HEK293T (cell line): ENCODE measurements around the gene PES1.
"Not testable (repeated sequence)": the region's sequence is repeated elsewhere in the genome, so short reads cannot be mapped to it uniquely, and the experiment has no call there.

Experiments used
- CTCF ChIA-PET: fragments of 350-600 bp; formaldehyde crosslinking; extraction: SDS; loops from one replicate; lab custom pipeline; 2021; ENCODE audit warnings: antibody characterized with exemption, inconsistent platforms; lab: Yijun Ruan, JAX
- POLR2A ChIA-PET: fragments of 350-600 bp; formaldehyde crosslinking; extraction: SDS; loops from one replicate; lab custom pipeline; 2020; ENCODE audit warnings: antibody characterized with exemption, inconsistent platforms; lab: Yijun Ruan, JAX
- DNase-seq: peaks from one replicate; pipeline ENCODE4 v3.0.0; 2012; ENCODE audit warnings: mixed read lengths; ENCODE audit errors: extremely low spot score
- ARNT ChIP-seq: fragments of 450-650 bp; IDR thresholded peaks from 2 replicates; pipeline ENCODE4 v1.6.1; 2017; ENCODE audit warnings: mild to moderate bottlenecking
- BHLHE40 ChIP-seq: fragments of 450-650 bp; IDR thresholded peaks from 2 replicates; pipeline ENCODE4 v1.6.1; 2016; ENCODE audit warnings: mild to moderate bottlenecking, moderate library complexity, borderline replicate concordance
- CTBP1 ChIP-seq: fragments of 450-650 bp; IDR thresholded peaks from 2 replicates; pipeline ENCODE4 v1.6.1; 2016; ENCODE audit warnings: borderline replicate concordance
- ELF4 ChIP-seq: fragments of 450-650 bp; IDR thresholded peaks from 2 replicates; pipeline ENCODE4 v1.6.1; 2017; ENCODE audit warnings: antibody characterized with exemption
- FOXA1 ChIP-seq: fragments of 450-650 bp; IDR thresholded peaks from 2 replicates; pipeline ENCODE4 v1.6.1; 2016; ENCODE audit warnings: mild to moderate bottlenecking
- FOXK2 ChIP-seq: fragments of 450-650 bp; IDR thresholded peaks from 2 replicates; pipeline ENCODE4 v1.6.1; 2016; ENCODE audit warnings: mild to moderate bottlenecking
- FOXM1 ChIP-seq: fragments of 450-650 bp; IDR thresholded peaks from 2 replicates; pipeline ENCODE4 v1.6.1; 2017; ENCODE audit warnings: mild to moderate bottlenecking, borderline replicate concordance
- HDGF ChIP-seq: fragments of 450-650 bp; IDR thresholded peaks from 2 replicates; pipeline ENCODE4 v1.6.1; 2017; ENCODE audit warnings: antibody characterized with exemption, borderline replicate concordance
- L3MBTL2 ChIP-seq: fragments of 450-650 bp; conservative IDR thresholded peaks from 2 replicates; pipeline ENCODE4 v1.6.1; 2016; ENCODE audit warnings: mild to moderate bottlenecking
- LEF1 ChIP-seq: fragments of 450-650 bp; IDR thresholded peaks from 2 replicates; pipeline ENCODE4 v1.6.1; 2017; ENCODE audit warnings: mild to moderate bottlenecking, borderline replicate concordance
- NFRKB ChIP-seq: fragments of 450-650 bp; IDR thresholded peaks from 2 replicates; pipeline ENCODE4 v1.6.1; 2016; ENCODE audit warnings: mild to moderate bottlenecking, moderate library complexity
- PKNOX1 ChIP-seq: fragments of 450-650 bp; IDR thresholded peaks from 2 replicates; pipeline ENCODE4 v1.6.1; 2016
- SP1 ChIP-seq: fragments of 450-650 bp; IDR thresholded peaks from 2 replicates; pipeline ENCODE4 v1.6.1; 2017
- SUZ12 ChIP-seq: fragments of 450-650 bp; IDR thresholded peaks from 2 replicates; pipeline ENCODE4 v1.6.1; 2016; ENCODE audit warnings: mild to moderate bottlenecking
- TARDBP ChIP-seq: fragments of 450-650 bp; IDR thresholded peaks from 2 replicates; pipeline ENCODE4 v1.6.1; 2016
- ZNF384 ChIP-seq: fragments of 450-650 bp; IDR thresholded peaks from 2 replicates; pipeline ENCODE4 v1.6.1; 2016

PES1 gene

DNA sequence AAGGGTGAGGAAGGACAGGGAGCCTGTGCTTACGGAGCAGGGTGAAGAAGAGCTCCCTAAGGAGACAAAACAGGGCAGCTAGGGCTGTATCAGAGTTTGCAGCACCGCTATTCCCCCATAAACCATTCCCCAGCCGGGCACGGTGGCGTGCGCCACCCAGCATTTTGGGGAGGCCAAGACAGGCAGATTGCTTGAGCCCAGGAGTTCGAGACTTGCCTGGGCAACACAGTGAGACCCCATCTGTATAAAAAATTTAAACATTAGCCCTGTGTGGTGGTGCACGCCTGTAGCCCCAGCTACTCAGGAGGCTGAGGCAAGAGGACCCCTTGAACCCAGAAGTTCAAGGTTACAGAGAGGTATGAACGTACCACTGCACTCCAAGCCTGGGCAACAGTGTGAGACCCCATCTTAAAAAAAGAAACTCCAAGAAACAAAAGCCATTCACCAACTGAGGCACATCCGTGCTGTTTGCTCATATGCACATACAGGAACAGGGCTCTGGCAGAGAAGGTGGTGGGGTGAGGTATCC is 22.0 kb downstream of the PES1 start:
- ChIA-PET CTCF (interaction anchor here (0.6 kb wide), 1 partner anchor 187 kb away, joined by 3 read pairs; no protein-coding TSS in a partner anchor), POLR2A (interaction anchor here (1.2 kb wide), 1 partner anchor 22 kb away, joined by 4 read pairs; the partner anchor contains the start of gene PES1)
- no peak for DNase-seq
- no peak for TF ChIP-seq CTBP1
- TF ChIP-seq ARNT, result no peak
- TF ChIP-seq SUZ12, result no peak
- no peak for TF ChIP-seq LEF1
- no peak for TF ChIP-seq HDGF
- TF ChIP-seq PKNOX1, result no peak
- TF ChIP-seq L3MBTL2, result no peak

GRCh38 chr22:30568137-30568805 is 23.4 kb downstream of the PES1 start:
- no peak for TF ChIP-seq ZNF384
- no peak for TF ChIP-seq CTBP1
- no peak for TF ChIP-seq FOXK2
- no peak for TF ChIP-seq BHLHE40
- DNase-seq, result no peak
- CTCF ChIA-PET, result no interaction called here
- POLR2A ChIA-PET, result no interaction called here

DNA sequence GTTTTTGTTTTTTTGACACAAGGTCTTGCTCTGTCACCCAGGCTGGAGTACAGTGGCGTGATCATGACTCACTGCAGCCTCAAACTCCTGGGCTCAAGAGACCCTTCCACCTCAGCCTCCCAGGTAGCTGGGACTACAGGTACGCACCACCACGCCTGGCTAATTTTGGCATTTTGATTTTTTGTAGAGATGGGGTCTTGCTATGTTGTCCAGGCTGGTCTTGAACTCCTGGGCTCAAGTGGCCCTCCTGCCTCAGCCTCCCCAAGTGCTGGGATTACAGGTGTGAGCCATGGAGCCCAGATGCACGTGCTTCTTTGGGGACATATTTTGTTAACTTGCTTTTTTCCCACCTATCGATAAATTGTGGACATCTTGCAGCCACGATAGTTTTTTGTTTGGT is 24.4 kb downstream of the PES1 start:
- CTCF ChIA-PET, POLR2A ChIA-PET, DNase-seq: not testable (repeated sequence)

GRCh38 chr22:30566125-30566524 is 25.6 kb downstream of the PES1 start:
- TF ChIP-seq HDGF (no peak), BHLHE40 (no peak), L3MBTL2 (no peak), ELF4 (no peak), CTBP1 (no peak), LEF1 (no peak)
- POLR2A ChIA-PET, result interaction anchor here (1.4 kb wide), 1 partner anchor 9 kb away, joined by 3 read pairs; no protein-coding TSS in a partner anchor
- CTCF ChIA-PET, result interaction anchor here (0.6 kb wide), 1 partner anchor 121 kb away, joined by 3 read pairs; no protein-coding TSS in a partner anchor
- DNase-seq, result no peak

- POLR2A ChIA-PET, result interaction anchor here (1.4 kb wide), 1 partner anchor 10 kb away, joined by 3 read pairs; no protein-coding TSS in a partner anchor
- CTCF ChIA-PET, result interaction anchor here (0.5 to 0.6 kb wide), 2 partner anchors 82 to 123 kb away, joined by 3 to 4 read pairs; no protein-coding TSS in a partner anchor
- TF ChIP-seq FOXA1 (no peak), ELF4 (no peak), HDGF (no peak), PKNOX1 (no peak), FOXK2 (no peak), TARDBP (no peak), NFRKB (no peak), SP1 (no peak)
- no peak for DNase-seq
Measured at GRCh38 chr22:30565341-30565740, 26.4 kb downstream of the PES1 start.

GRCh38 chr22:30564761-30565119 is 27.0 kb downstream of the PES1 start:
- TF ChIP-seq FOXA1 (no peak), SUZ12 (no peak), ELF4 (no peak), PKNOX1 (no peak), ZNF384 (no peak), FOXM1 (no peak), TARDBP (no peak), FOXK2 (no peak), LEF1 (no peak), ARNT (no peak), L3MBTL2 (no peak), HDGF (no peak), CTBP1 (no peak), NFRKB (no peak), SP1 (no peak), BHLHE40 (no peak)
- POLR2A ChIA-PET, result no interaction called here
- CTCF ChIA-PET, result interaction anchor here (0.5 to 0.6 kb wide), 2 partner anchors 82 to 124 kb away, joined by 3 to 4 read pairs; no protein-coding TSS in a partner anchor
- DNase-seq, result no peak

GRCh38 chr22:30564045-30564760 is 27.5 kb downstream of the PES1 start:
- no peak for DNase-seq
- ChIA-PET POLR2A (no interaction called here), CTCF (no interaction called here)
- no peak for TF ChIP-seq CTBP1
- no peak for TF ChIP-seq FOXM1
- no peak for TF ChIP-seq FOXA1
- no peak for TF ChIP-seq NFRKB
- no peak for TF ChIP-seq HDGF
- TF ChIP-seq BHLHE40, result no peak
- TF ChIP-seq FOXK2, result no peak
